Globus pallidus (tissue), 1 donor: ENCODE results near the gene MAZ.
A peak's percentile ranks its signal among the peaks of the same experiment; 100 is the strongest.

Source experiments
- DNase-seq: peaks from one replicate; pipeline ENCODE4 v3.0.0-alpha.2; 2015; ENCODE audit warnings: low spot score

The MAZ gene

GRCh38 chr16:29857133-29857760 is 50.9 kb downstream of the MAZ start:
- no peak for DNase-seq

GRCh38 chr16:29858149-29858849 is 52.0 kb downstream of the MAZ start:
- DNase-seq: peak; percentile 38

DNA sequence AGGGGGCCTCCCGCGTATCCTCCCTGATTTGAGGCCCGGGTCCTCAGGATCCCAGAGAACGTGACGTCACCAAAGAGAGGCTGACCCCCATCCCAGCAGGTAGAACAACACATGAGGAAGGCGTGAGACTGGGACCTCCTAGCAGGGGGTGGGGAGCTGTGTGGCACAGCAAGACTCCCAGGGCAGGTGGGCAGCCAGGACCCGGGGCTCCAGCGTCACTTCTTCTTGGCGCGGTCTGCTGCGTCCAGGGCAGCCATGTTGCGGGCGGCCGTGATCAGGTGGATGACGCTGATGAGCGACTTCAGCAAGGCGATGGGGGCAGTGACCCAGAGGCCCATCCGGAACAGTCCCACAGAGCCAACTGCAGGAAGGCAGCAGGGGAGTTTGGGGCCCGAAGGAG is 52.6 kb downstream of the MAZ start:
- no peak for DNase-seq

- DNase-seq: no peak
Observed at GRCh38 chr16:29860218-29860617, 53.9 kb downstream of the MAZ start.
